A549 (cell line): ENCODE data around the gene PAX1. TPM values are rescaled to one million over a fixed set of nuclear protein-coding genes. Genes with fewer than 3 reads are reported as not detected.

Experiments used
- ATAC-seq, 2 experiments: fragments of 200-7000 bp in 1 of 2; fragments of >200 bp in 1 of 2; cut with Nextera tagmentation in 1 of 2; cut with Tn5 transposase in 1 of 2; 3 replicates each; pipeline versions ENCODE4 v1.8.0 to v1.9.1; 2018 to 2020; ENCODE audit warnings: mild to moderate bottlenecking in 1 of 2, moderate library complexity in 1 of 2
- CTCF ChIA-PET: fragments of 300-600 bp; sonication (Branson Sonifier 250); formaldehyde crosslinking; extraction: SDS; loops from one replicate; lab custom pipeline; 2021; ENCODE audit warnings: antibody characterized with exemption, inconsistent platforms; lab: Yijun Ruan, JAX
- POLR2A ChIA-PET: fragments of 350-600 bp; formaldehyde crosslinking; extraction: SDS; loops from one replicate; lab custom pipeline; 2021; ENCODE audit warnings: antibody characterized with exemption, inconsistent platforms; lab: Yijun Ruan, JAX
- DNase-seq, 2 experiments: peaks; one replicate each; pipeline versions ENCODE4 v3.0.0 to v3.0.0-alpha.2; 2011 to 2016; ENCODE audit warnings: low read depth in 1 of 2, low spot score in 1 of 2
- FAIRE-seq: peaks from 2 replicates; lab custom pipeline; 2011; peaks lifted over from hg19 to GRCh38; lab: Jason Lieb, UNC
- H3K27ac ChIP-seq, 2 experiments: fragments of >200 bp; sonication (Bioruptor Twin); formaldehyde crosslinking; 3 replicates each; pipeline ENCODE4 v1.5.1; 2016 to 2017
- H3K4me1 ChIP-seq: fragments of >200 bp; sonication (Bioruptor Twin); formaldehyde crosslinking; 3 replicates; pipeline ENCODE4 v1.6.1; 2016
- H3K4me2 ChIP-seq: fragments of >200 bp; sonication (Bioruptor Twin); formaldehyde crosslinking; 3 replicates; pipeline ENCODE4 v1.6.1; 2016
- H3K4me3 ChIP-seq: fragments of >200 bp; sonication (Bioruptor Twin); formaldehyde crosslinking; 3 replicates; pipeline ENCODE4 v1.5.1; 2016
- H3K9me3 ChIP-seq: fragments of >200 bp; sonication (Bioruptor Twin); formaldehyde crosslinking; 3 replicates; pipeline ENCODE4 v1.6.1; 2016
- CTCF ChIP-seq: fragments of >200 bp; sonication (Bioruptor Twin); formaldehyde crosslinking; IDR thresholded peaks from 3 replicates; pipeline ENCODE4 v1.5.1; 2016
- MAFK ChIP-seq: fragments of 450-650 bp; IDR thresholded peaks from 2 replicates; pipeline ENCODE4 v1.6.1; 2014; ENCODE audit not compliant: partially characterized antibody
- RAD21 ChIP-seq, 2 experiments: fragments of >200 bp in 1 of 2; sonication (Bioruptor Twin) in 1 of 2; formaldehyde crosslinking in 1 of 2; IDR thresholded peaks in 1 of 2; conservative IDR thresholded peaks in 1 of 2; 2 replicates in 1 of 2; 3 replicates in 1 of 2; pipeline ENCODE4 v1.6.1; 2012 to 2018; ENCODE audit warnings: inconsistent platforms in 1 of 2
- WGBS: methylation state at CpG from one replicate; pipeline ENCODE4 v1.1.6; 2017; ENCODE audit errors: missing lambda C conversion rate; 5-methylcytosine and 5-hydroxymethylcytosine counted together
- polyA plus RNA-seq, 4 experiments: library from polyadenylated mRNA; depleted of rRNA in 3 of 4; stranded (reverse); fragments of >200 nt; fragmentation: RNase III in 1 of 4; extraction: RNeasy Plus Mini Kit Qiagen cat#74134 plus additional on column Dnase treatment in 1 of 4; gene quantifications; 2 replicates in 3 of 4; 3 replicates in 1 of 4; pipeline ENCODE4 v1.2.3, GENCODE V29; 2011 to 2017
- small RNA-seq, 6 experiments: library from RNA; depleted of rRNA; stranded (forward); fragments of <200 nt; gene quantifications; one replicate each; pipeline ENCODE3, GENCODE V24; 2012

Gene PAX1
- polyA plus RNA-seq, 2 of the 4 experiments (the other 2 are of a cell fraction), result not detected

DNA sequence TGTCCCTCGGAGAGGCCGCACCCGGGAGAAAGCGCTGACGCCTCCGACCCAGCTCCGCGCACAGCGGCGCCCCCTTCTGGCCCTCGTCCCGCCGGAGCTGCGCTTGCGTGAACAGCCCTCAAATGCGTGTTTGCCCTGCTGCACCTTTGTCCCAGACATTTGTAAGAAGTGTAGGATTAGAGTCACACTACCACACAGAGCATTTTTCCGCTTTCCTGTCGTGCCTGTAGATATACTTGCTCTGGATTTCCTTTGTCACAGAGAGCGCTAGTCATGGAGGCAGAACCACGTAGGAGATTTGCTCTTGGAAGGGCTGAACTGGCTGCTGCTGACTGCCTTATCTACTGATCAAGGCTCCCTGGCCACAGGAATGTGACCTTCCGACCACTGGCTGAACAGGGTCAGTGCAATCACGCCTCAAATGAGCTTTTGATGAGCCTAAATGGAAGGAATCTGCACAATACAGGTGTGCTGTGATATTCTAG, 62.3 kb downstream of the PAX1 start:
- no peaks in the 10 kb centered on the region for H3K9me3 ChIP-seq
- WGBS, result 0% methylated on average over 22 of the region's 22 CpGs
- TF ChIP-seq RAD21 (conservative IDR thresholded peaks at IDR 0.05 in 1 of 2, IDR thresholded peaks at IDR 0.05 in 1 of 2) (0 out of 5 replicates have a peak, but pooled peaks of 1 of the 2 experiments have one; percentile 12), MAFK (no peak), CTCF (peak; percentile 31)
- CTCF ChIA-PET, result interaction anchor here (0.6 to 3.2 kb wide), 15 partner anchors 9 to 917 kb away, joined by 3 to 10 read pairs (median 3); no protein-coding TSS in a partner anchor
- POLR2A ChIA-PET, result no interaction called here
- DNase-seq, result peak; percentile 10 to 36
- FAIRE-seq, result no peak
- no peaks in the 10 kb centered on the region for H3K4me1 ChIP-seq
- peak overlapping the region; percentile 45 for H3K4me2 ChIP-seq
- no peak overlapping the region for H3K4me3 ChIP-seq
- ATAC-seq, result peak; percentile 70 to 88; a peak in 5 of 6 replicates
- H3K27ac ChIP-seq, result no peak overlapping the region

Small RNA genes lying within 50 kb of the gene (small RNA-seq; reads per million reads assigned to genes)
- 0 reads per million in 6 experiments for gene RPL41P1

Other genes starting within 250 kb of the PAX1 start
- gene NKX2-2, start 191.6 kb upstream of the PAX1 start, polyA plus RNA-seq (2011; rRNA removed), result not detected in 2 replicates
- not detected in 3 replicates for gene NKX2-2, start 191.6 kb upstream of the PAX1 start, polyA plus RNA-seq (2017; fragmentation: RNase III; extraction: RNeasy Plus Mini Kit Qiagen cat#74134 plus additional on column Dnase treatment)